ENCODE data around the gene MCTP2.
A peak's percentile ranks its signal among the peaks of the same experiment; 100 is the strongest.

Gene MCTP2

GRCh38 chr15:94230883-94231722, at the start of gene MCTP2:
Gene MCTP2 (plus strand): TSS chr15:94231561. CDS start chr15:94298266, 66,705 bp downstream.
- H3K4me3 ChIP-seq (ENCODE audit: low read depth, low read length), result peak within 1 kb of the TSS; percentile 72
- ChIA-PET CTCF (interaction anchor here (0.6 to 2.5 kb wide), 4 partner anchors 9 to 525 kb away, joined by 3 to 11 read pairs (median 4); no protein-coding TSS in a partner anchor), POLR2A (interaction anchor here (1.0 to 1.6 kb wide), 3 partner anchors 9 to 16 kb away, joined by 3 to 7 read pairs (median 5); no protein-coding TSS in a partner anchor)
- H3K27ac ChIP-seq (ENCODE audit: extremely low read depth, low read depth, low read length), result peak within 1 kb of the TSS; percentile 70; the same call in 1 of the 2 replicates
- H3K4me1 ChIP-seq (ENCODE audit: control insufficient read depth, insufficient read depth, low read length), result peaks cover 25% of the 10 kb centered on the region
- no peaks in the 10 kb centered on the region for H3K36me3 ChIP-seq (ENCODE audit: control insufficient read depth in 2 of 2, insufficient read depth in 1 of 2, low read length in 2 of 2)
- H3K9me3 ChIP-seq (ENCODE audit: control insufficient read depth, insufficient read depth, low read depth, low read length), result no peaks in the 10 kb centered on the region
- 0 out of 2 replicates have a peak, but pooled peaks have one; percentile 47 for TF ChIP-seq TRIM28 (IDR thresholded peaks at IDR 0.05; ENCODE audit: borderline replicate concordance, low read length)
- no peak for TF ChIP-seq GLIS2 (tag by site-specific recombination; IDR thresholded peaks at IDR 0.05)
- TF ChIP-seq ZXDB (tag by site-specific recombination; IDR thresholded peaks at IDR 0.05), result no peak
- no peak for TF ChIP-seq ZNF777 (tag by site-specific recombination; IDR thresholded peaks at IDR 0.05; ENCODE audit: borderline replicate concordance)
- TF ChIP-seq ZBTB26 (tag by site-specific recombination; optimal IDR thresholded peaks at IDR 0.05), result peak; percentile 66
- no peak for TF ChIP-seq ZNF404 (tag by site-specific recombination; IDR thresholded peaks at IDR 0.05)
- TF ChIP-seq REST (tag by site-specific recombination; IDR thresholded peaks at IDR 0.05), result no peak
- no peak for TF ChIP-seq ZSCAN23 (tag by site-specific recombination; IDR thresholded peaks at IDR 0.05)
- peak; percentile 8; the same call in 1 of the 2 replicates for TF ChIP-seq CTCF (tag by site-specific recombination; IDR thresholded peaks at IDR 0.05)
- TF ChIP-seq ZEB2 (tag by site-specific recombination; IDR thresholded peaks at IDR 0.05), result no peak
- no peak for TF ChIP-seq ZNF248 (tag by site-specific recombination; IDR thresholded peaks at IDR 0.05)
- TF ChIP-seq ZBTB20 (tag by site-specific recombination; IDR thresholded peaks at IDR 0.05), result peak; percentile 69
- peak; percentile 63; the same call in 1 of the 2 replicates for TF ChIP-seq ZNF335 (tag by site-specific recombination; conservative IDR thresholded peaks at IDR 0.05)
- no peak for TF ChIP-seq ATF2 (tag by site-specific recombination; IDR thresholded peaks at IDR 0.05; ENCODE audit: low read depth)
- TF ChIP-seq ZNF629 (tag by site-specific recombination; IDR thresholded peaks at IDR 0.05), result 0 out of 2 replicates have a peak, but pooled peaks have one; percentile 12
- no peak for TF ChIP-seq ZNF155 (tag by site-specific recombination; IDR thresholded peaks at IDR 0.05)
- TF ChIP-seq FEZF1 (tag by site-specific recombination; IDR thresholded peaks at IDR 0.05), result no peak
- TF ChIP-seq ZNF132 (tag by site-specific recombination; IDR thresholded peaks at IDR 0.05; ENCODE audit: borderline replicate concordance), result no peak
- TF ChIP-seq ZNF174 (tag by site-specific recombination; IDR thresholded peaks at IDR 0.05), result no peak
- TF ChIP-seq OSR2 (tag by site-specific recombination; IDR thresholded peaks at IDR 0.05), result peak; percentile 47; the same call in 1 of the 2 replicates
- no peak for TF ChIP-seq ZBTB11 (tag by site-specific recombination; conservative IDR thresholded peaks at IDR 0.05; ENCODE audit: low read depth)
- TF ChIP-seq ZNF2 (tag by site-specific recombination; IDR thresholded peaks at IDR 0.05), result 0 out of 2 replicates have a peak, but pooled peaks have one; percentile 17
- TF ChIP-seq EGR2 (tag by site-specific recombination; IDR thresholded peaks at IDR 0.05; ENCODE audit: low read depth), result 0 out of 2 replicates have a peak, but pooled peaks have one; percentile 20
- TF ChIP-seq ZNF624 (tag by site-specific recombination; IDR thresholded peaks at IDR 0.05), result no peak
- no peak for TF ChIP-seq ZNF214 (tag by site-specific recombination; IDR thresholded peaks at IDR 0.05; ENCODE audit: borderline replicate concordance)
- TF ChIP-seq ZNF426 (tag by site-specific recombination; IDR thresholded peaks at IDR 0.05), result no peak
